Kidney (tissue), 14 donors: ENCODE results near the gene MMP14. TPM values are rescaled to one million over a fixed set of nuclear protein-coding genes. Genes with fewer than 3 reads are reported as not detected.
"Not testable (repeated sequence)": the region's sequence is repeated elsewhere in the genome, so short reads cannot be mapped to it uniquely, and the experiment has no call there.

Source experiments
- DNase-seq, 5 donors: peaks; one replicate each; pipeline ENCODE4 v3.0.0-alpha.2; 2013 to 2020
- FAIRE-seq: peaks from 2 replicates; lab custom pipeline; 2012; peaks lifted over from hg19 to GRCh38; lab: Jason Lieb, UNC
- H3K27ac ChIP-seq, 2 donors: one replicate each; pipeline ENCODE4 v1.7.0; 2013; ENCODE audit warnings: low read depth in 2 of 2, low read length in 2 of 2, inconsistent platforms in 1 of 2
- H3K27me3 ChIP-seq: one replicate; pipeline ENCODE4 v1.7.1; 2013; ENCODE audit warnings: low read length, inconsistent platforms; ENCODE audit not compliant: control insufficient read depth, insufficient read depth
- H3K36me3 ChIP-seq, 3 donors: one replicate each; pipeline versions ENCODE4 v1.7.0 to v1.7.1; 2013; ENCODE audit warnings: low read length in 3 of 3, control low read depth in 1 of 3, inconsistent platforms in 1 of 3; ENCODE audit not compliant: insufficient read depth in 3 of 3, control insufficient read depth in 2 of 3
- H3K4me1 ChIP-seq, 3 donors: one replicate each; pipeline versions ENCODE4 v1.7.0 to v1.7.1; 2013; ENCODE audit warnings: low read length in 3 of 3, inconsistent platforms in 1 of 3, low read depth in 1 of 3; ENCODE audit not compliant: control insufficient read depth in 2 of 3, insufficient read depth in 2 of 3
- H3K4me3 ChIP-seq, 3 donors: one replicate each; pipeline versions ENCODE4 v1.7.0 to v1.8.1; 2013; ENCODE audit warnings: low read length in 3 of 3, control low read depth in 1 of 3, inconsistent platforms in 1 of 3
- H3K9ac ChIP-seq, 3 donors: one replicate each; pipeline versions ENCODE4 v1.7.0 to v1.7.1; 2013; ENCODE audit warnings: low read length in 3 of 3, control low read depth in 1 of 3, inconsistent platforms in 1 of 3
- H3K9me3 ChIP-seq, 3 donors: one replicate each; pipeline versions ENCODE4 v1.7.0 to v1.7.1; 2013; ENCODE audit warnings: low read length in 3 of 3, control low read depth in 1 of 3, inconsistent platforms in 1 of 3; ENCODE audit not compliant: control insufficient read depth in 2 of 3, insufficient read depth in 1 of 3
- intact Hi-C: fragments of 100-400 bp; cut with DNase I; formaldehyde crosslinking; loops from one replicate; pipeline ENCODE4 v1.11.1; 2022
- polyA plus RNA-seq: library from polyadenylated mRNA; stranded (reverse); fragments of 350-450 nt; fragmentation: Illumina TruSeq; extraction: RNeasy Lipid Tissue Mini Kit (QIAGEN cat#74804); gene quantifications from one replicate; pipeline ENCODE4 v1.2.3, GENCODE V29; 2014; ENCODE audit warnings: low read depth, low replicate concordance; ENCODE audit not compliant: insufficient read depth
- total RNA-seq: library from RNA; stranded (reverse); fragmentation: NEBNext Ultra II Directional; extraction: Animal tissue kit (Norgen Biotek cat#: 25700); gene quantifications from one replicate; pipeline ENCODE4 v1.2.1, GENCODE V29; 2021
- TF ChIP-seq, protein P1 (sequence below): IDR thresholded peaks from 3 replicates; pipeline ENCODE4 v1.5.1; 2012; ENCODE audit warnings: mild to moderate bottlenecking, moderate library complexity, borderline replicate concordance; ENCODE audit not compliant: insufficient read depth; ENCODE audit errors: extremely low read depth
- donor health status: control.
- donor health status: control.
- donor health status: control.
- donor health status: control.
- donor health status: control.
- donor health status: DM: yes; HTN: yes; CAD: no.
- donor health status: Normal renal cell carcinoma (clear cell type).

Gene MMP14
- total and polyA plus RNA-seq, 2 donors from 2014 or later = 30.1 to 108 TPM

DNA sequence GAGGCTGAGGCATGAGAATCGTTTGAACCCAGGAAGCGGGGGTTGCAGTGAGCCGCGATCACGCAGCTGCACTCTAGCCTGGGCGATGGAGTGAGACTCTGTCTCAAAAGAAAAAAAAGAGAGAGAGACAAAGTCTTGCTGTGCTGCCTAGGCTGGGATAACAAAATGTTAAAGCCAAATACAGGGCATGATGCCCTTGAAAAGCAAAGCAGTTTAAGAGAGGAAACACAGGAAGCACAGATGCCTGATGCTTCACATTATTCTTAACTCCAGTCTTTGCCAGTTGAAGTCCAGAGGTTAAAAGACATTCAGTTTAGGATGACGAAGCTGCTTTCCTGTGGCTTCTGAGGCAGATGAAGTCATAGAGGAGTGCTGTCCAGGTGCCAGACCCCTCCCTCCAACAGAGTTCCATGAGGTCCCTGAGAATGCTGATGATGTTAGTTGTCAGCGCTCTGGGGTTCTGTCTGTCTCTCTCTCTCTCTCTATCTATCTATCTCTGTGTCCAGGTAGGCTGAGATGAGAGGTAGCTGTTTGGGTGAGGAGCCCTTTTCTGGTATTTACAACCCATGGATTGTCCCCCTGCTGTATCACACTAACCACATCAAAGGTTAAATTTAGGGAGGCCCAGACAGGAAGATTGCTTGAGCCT lies 11.6 kb upstream of the MMP14 start:
- H3K27ac ChIP-seq = peak overlapping the region in 1 of 2 donors; percentile 29
- DNase-seq (peak in 3 of 5 donors; percentile 23 to 75 (median 46)), FAIRE-seq (no peak)
- TF ChIP-seq, protein P1, sequence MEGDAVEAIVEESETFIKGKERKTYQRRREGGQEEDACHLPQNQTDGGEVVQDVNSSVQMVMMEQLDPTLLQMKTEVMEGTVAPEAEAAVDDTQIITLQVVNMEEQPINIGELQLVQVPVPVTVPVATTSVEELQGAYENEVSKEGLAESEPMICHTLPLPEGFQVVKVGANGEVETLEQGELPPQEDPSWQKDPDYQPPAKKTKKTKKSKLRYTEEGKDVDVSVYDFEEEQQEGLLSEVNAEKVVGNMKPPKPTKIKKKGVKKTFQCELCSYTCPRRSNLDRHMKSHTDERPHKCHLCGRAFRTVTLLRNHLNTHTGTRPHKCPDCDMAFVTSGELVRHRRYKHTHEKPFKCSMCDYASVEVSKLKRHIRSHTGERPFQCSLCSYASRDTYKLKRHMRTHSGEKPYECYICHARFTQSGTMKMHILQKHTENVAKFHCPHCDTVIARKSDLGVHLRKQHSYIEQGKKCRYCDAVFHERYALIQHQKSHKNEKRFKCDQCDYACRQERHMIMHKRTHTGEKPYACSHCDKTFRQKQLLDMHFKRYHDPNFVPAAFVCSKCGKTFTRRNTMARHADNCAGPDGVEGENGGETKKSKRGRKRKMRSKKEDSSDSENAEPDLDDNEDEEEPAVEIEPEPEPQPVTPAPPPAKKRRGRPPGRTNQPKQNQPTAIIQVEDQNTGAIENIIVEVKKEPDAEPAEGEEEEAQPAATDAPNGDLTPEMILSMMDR = no peak
- peaks cover 0 to 13% (median 7%) of the 10 kb centered on the region in 3 donors for H3K4me1 ChIP-seq
- intact Hi-C loops = no loop called here
- H3K4me3 ChIP-seq = no peak overlapping the region
- no peaks in the 10 kb centered on the region for H3K9me3 ChIP-seq
- H3K9ac ChIP-seq = no peak overlapping the region
- no peaks in the 10 kb centered on the region for H3K36me3 ChIP-seq
- no peaks in the 10 kb centered on the region for H3K27me3 ChIP-seq

DNA sequence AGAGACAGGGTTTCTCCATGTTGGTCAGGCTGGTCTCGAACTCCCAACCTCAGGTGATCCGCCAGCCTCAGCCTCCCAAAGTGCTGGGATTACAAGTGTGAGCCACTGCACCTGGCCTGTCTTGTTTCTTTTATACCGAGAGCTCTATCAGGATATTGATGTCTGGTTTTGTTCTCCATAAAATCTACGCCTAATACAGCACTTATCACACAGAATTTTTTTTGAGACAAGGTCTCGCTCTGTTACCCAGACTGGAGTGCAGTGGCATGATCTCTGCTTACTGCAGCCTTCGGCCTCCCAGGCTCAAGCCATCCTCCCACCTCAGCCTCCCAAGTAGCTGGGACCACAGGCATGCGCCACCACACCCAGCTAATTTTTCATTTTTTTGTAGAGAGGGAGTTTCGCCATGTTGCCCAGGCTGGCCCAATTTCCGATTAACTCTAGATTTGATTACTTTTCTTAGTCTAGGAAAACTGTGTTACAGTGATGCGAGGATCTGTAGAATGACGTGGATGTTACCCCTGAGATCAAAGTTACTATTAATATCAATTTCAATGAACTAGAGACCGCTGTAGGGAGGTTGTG lies 7.2 kb upstream of the MMP14 start:
- intact Hi-C loops, H3K27me3 ChIP-seq, H3K36me3 ChIP-seq, H3K27ac ChIP-seq, H3K4me1 ChIP-seq, H3K9me3 ChIP-seq, FAIRE-seq, DNase-seq: not testable (repeated sequence)
- H3K4me3 ChIP-seq = peak overlapping the region; percentile 66 to 97 (median 83)
- peak overlapping the region in 2 of 3 donors; percentile 36 to 93 for H3K9ac ChIP-seq

DNA sequence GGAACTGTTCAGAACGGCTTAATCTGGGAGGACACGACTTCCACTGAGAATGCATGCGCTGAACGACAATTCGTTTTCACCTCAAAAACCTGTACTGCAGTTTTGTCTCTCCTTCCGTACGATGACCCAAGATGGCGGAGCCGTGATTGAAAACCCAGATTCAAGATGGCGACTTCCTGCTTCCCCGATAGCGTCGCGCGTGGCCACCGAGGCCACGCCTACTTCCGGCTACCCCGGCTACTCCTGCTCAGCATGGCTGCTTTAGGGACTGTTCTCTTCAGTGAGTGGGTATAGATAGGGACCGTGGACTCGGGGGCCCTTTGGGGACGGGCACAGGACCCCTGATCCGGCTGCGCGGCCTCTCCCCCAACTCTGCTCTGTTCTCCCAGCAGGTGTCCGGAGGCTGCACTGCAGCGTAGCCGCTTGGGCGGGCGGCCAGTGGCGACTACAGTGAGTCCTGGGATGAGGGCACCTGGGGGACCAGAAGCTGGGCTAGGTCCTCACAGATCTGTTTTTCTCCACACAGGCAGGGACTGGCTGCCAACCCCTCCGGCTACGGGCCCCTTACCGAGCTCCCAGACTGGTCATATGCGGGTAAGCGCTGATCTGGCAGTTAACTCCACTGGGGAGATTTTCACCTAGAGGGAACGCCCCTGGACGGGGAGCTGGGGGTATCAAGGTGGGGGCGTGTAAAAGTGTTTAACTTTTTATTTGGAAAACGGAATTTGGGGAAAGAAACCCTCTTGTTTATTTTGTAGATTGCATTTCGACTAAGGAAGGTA lies 6.5 kb upstream of the MMP14 start, which contains the start of gene MRPL52:
MRPL52 (plus strand) TSS at position 227 of the 782 bp plus-strand sequence; CDS start at position 253, 26 bp downstream.
- Histone ChIP-seq H3K27me3 (no peaks in the 10 kb centered on the region), H3K9ac (peak within 1 kb of the TSS; percentile 36 to 93 (median 88)), H3K4me1 (peaks cover 0 to 7% (median 0%) of the 10 kb centered on the region in 3 donors), H3K36me3 (peaks cover 0 to 11% (median 4%) of the 10 kb centered on the region in 3 donors), H3K4me3 (peak within 1 kb of the TSS; percentile 66 to 97 (median 83)), H3K9me3 (no peaks in the 10 kb centered on the region), H3K27ac (peak within 1 kb of the TSS; percentile 33 to 74)
- TF ChIP-seq, protein P1 = no peak
- intact Hi-C loops = no loop called here
- peak; percentile 92 to 97 (median 96) for DNase-seq
- FAIRE-seq = no peak
